ENCODE data around the gene FGGY.

Gene FGGY

GRCh38 chr1:59692591-59692990, 395.7 kb downstream of the FGGY start:
- no peak overlapping the region for H3K27ac ChIP-seq (ENCODE audit: low read depth, low read length)
- H3K36me3 ChIP-seq (ENCODE audit: control insufficient read depth in 1 of 2, insufficient read depth in 2 of 2, low read length in 2 of 2): no peaks in the 10 kb centered on the region
- H3K4me1 ChIP-seq (ENCODE audit: control insufficient read depth in 1 of 2, insufficient read depth in 2 of 2, low read length in 2 of 2): no peaks in the 10 kb centered on the region
- no peak overlapping the region for H3K9ac ChIP-seq (ENCODE audit: low read depth in 1 of 2, low read length in 2 of 2)
- H3K27me3 ChIP-seq (ENCODE audit: control insufficient read depth in 1 of 2, insufficient read depth in 2 of 2, low read length in 2 of 2): no peaks in the 10 kb centered on the region
- H3K9me3 ChIP-seq (ENCODE audit: control insufficient read depth in 1 of 2, low read length in 2 of 2): no peaks in the 10 kb centered on the region
- H3K4me3 ChIP-seq (ENCODE audit: low read depth in 1 of 2, low read length in 2 of 2): no peak overlapping the region

- Histone ChIP-seq H3K27ac (ENCODE audit: low read depth, low read length) (no peak overlapping the region), H3K4me1 (ENCODE audit: control insufficient read depth in 1 of 2, insufficient read depth in 2 of 2, low read length in 2 of 2) (no peaks in the 10 kb centered on the region)
These were observed 396.5 kb downstream of the FGGY start for GRCh38 chr1:59693406-59693805.

GRCh38 chr1:59695252-59695651, 398.4 kb downstream of the FGGY start:
- H3K27ac ChIP-seq (ENCODE audit: low read depth, low read length): no peak overlapping the region
- H3K9ac ChIP-seq (ENCODE audit: low read depth in 1 of 2, low read length in 2 of 2): no peak overlapping the region
- no peaks in the 10 kb centered on the region for H3K27me3 ChIP-seq (ENCODE audit: control insufficient read depth in 1 of 2, insufficient read depth in 2 of 2, low read length in 2 of 2)
- no peaks in the 10 kb centered on the region for H3K4me1 ChIP-seq (ENCODE audit: control insufficient read depth in 1 of 2, insufficient read depth in 2 of 2, low read length in 2 of 2)
- no peaks in the 10 kb centered on the region for H3K9me3 ChIP-seq (ENCODE audit: control insufficient read depth in 1 of 2, low read length in 2 of 2)
- H3K36me3 ChIP-seq (ENCODE audit: control insufficient read depth in 1 of 2, insufficient read depth in 2 of 2, low read length in 2 of 2): no peaks in the 10 kb centered on the region
- H3K4me3 ChIP-seq (ENCODE audit: low read depth in 1 of 2, low read length in 2 of 2): no peak overlapping the region

More at GRCh38 chr1:59693406-59693805, 396.5 kb downstream of the FGGY start:
- Histone ChIP-seq H3K9ac (ENCODE audit: low read depth in 1 of 2, low read length in 2 of 2) (no peak overlapping the region), H3K27me3 (ENCODE audit: control insufficient read depth in 1 of 2, insufficient read depth in 2 of 2, low read length in 2 of 2) (no peaks in the 10 kb centered on the region), H3K4me3 (ENCODE audit: low read depth in 1 of 2, low read length in 2 of 2) (no peak overlapping the region), H3K36me3 (ENCODE audit: control insufficient read depth in 1 of 2, insufficient read depth in 2 of 2, low read length in 2 of 2) (no peaks in the 10 kb centered on the region), H3K9me3 (ENCODE audit: control insufficient read depth in 1 of 2, low read length in 2 of 2) (no peaks in the 10 kb centered on the region)

GRCh38 chr1:59696421-59697115, 399.7 kb downstream of the FGGY start:
- peak overlapping the region in 1 of 2 donors; percentile 0 for H3K4me3 ChIP-seq (ENCODE audit: low read depth in 1 of 2, low read length in 2 of 2)
- H3K27me3 ChIP-seq (ENCODE audit: control insufficient read depth in 1 of 2, insufficient read depth in 2 of 2, low read length in 2 of 2): no peaks in the 10 kb centered on the region
- H3K9ac ChIP-seq (ENCODE audit: low read depth in 1 of 2, low read length in 2 of 2): no peak overlapping the region
- H3K9me3 ChIP-seq (ENCODE audit: control insufficient read depth in 1 of 2, low read length in 2 of 2): no peaks in the 10 kb centered on the region
- no peak overlapping the region for H3K27ac ChIP-seq (ENCODE audit: low read depth, low read length)
- H3K4me1 ChIP-seq (ENCODE audit: control insufficient read depth in 1 of 2, insufficient read depth in 2 of 2, low read length in 2 of 2): no peaks in the 10 kb centered on the region
- H3K36me3 ChIP-seq (ENCODE audit: control insufficient read depth in 1 of 2, insufficient read depth in 2 of 2, low read length in 2 of 2): no peaks in the 10 kb centered on the region

- Histone ChIP-seq H3K27ac (ENCODE audit: low read depth, low read length) (no peak overlapping the region), H3K27me3 (ENCODE audit: control insufficient read depth in 1 of 2, insufficient read depth in 2 of 2, low read length in 2 of 2) (no peaks in the 10 kb centered on the region), H3K9me3 (ENCODE audit: control insufficient read depth in 1 of 2, low read length in 2 of 2) (no peaks in the 10 kb centered on the region), H3K4me1 (ENCODE audit: control insufficient read depth in 1 of 2, insufficient read depth in 2 of 2, low read length in 2 of 2) (no peaks in the 10 kb centered on the region), H3K36me3 (ENCODE audit: control insufficient read depth in 1 of 2, insufficient read depth in 2 of 2, low read length in 2 of 2) (no peaks in the 10 kb centered on the region), H3K9ac (ENCODE audit: low read depth in 1 of 2, low read length in 2 of 2) (no peak overlapping the region), H3K4me3 (ENCODE audit: low read depth in 1 of 2, low read length in 2 of 2) (peak overlapping the region in 1 of 2 donors; percentile 0)
These were observed 400.4 kb downstream of the FGGY start for GRCh38 chr1:59697150-59697800.

- Histone ChIP-seq H3K36me3 (ENCODE audit: control insufficient read depth in 1 of 2, insufficient read depth in 2 of 2, low read length in 2 of 2) (no peaks in the 10 kb centered on the region), H3K4me3 (ENCODE audit: low read depth in 1 of 2, low read length in 2 of 2) (no peak overlapping the region), H3K4me1 (ENCODE audit: control insufficient read depth in 1 of 2, insufficient read depth in 2 of 2, low read length in 2 of 2) (no peaks in the 10 kb centered on the region), H3K27me3 (ENCODE audit: control insufficient read depth in 1 of 2, insufficient read depth in 2 of 2, low read length in 2 of 2) (no peaks in the 10 kb centered on the region), H3K9me3 (ENCODE audit: control insufficient read depth in 1 of 2, low read length in 2 of 2) (no peaks in the 10 kb centered on the region), H3K9ac (ENCODE audit: low read depth in 1 of 2, low read length in 2 of 2) (no peak overlapping the region), H3K27ac (ENCODE audit: low read depth, low read length) (no peak overlapping the region)
These were observed 401.5 kb downstream of the FGGY start for GRCh38 chr1:59698386-59698785.

GRCh38 chr1:59699227-59699847, 402.4 kb downstream of the FGGY start:
- no peak overlapping the region for H3K27ac ChIP-seq (ENCODE audit: low read depth, low read length)
- H3K9ac ChIP-seq (ENCODE audit: low read depth in 1 of 2, low read length in 2 of 2): no peak overlapping the region
- H3K4me3 ChIP-seq (ENCODE audit: low read depth in 1 of 2, low read length in 2 of 2): no peak overlapping the region
- H3K36me3 ChIP-seq (ENCODE audit: control insufficient read depth in 1 of 2, insufficient read depth in 2 of 2, low read length in 2 of 2): no peaks in the 10 kb centered on the region
- H3K27me3 ChIP-seq (ENCODE audit: control insufficient read depth in 1 of 2, insufficient read depth in 2 of 2, low read length in 2 of 2): no peaks in the 10 kb centered on the region
- H3K4me1 ChIP-seq (ENCODE audit: control insufficient read depth in 1 of 2, insufficient read depth in 2 of 2, low read length in 2 of 2): peaks cover 0 to 8% of the 10 kb centered on the region in 2 donors
- H3K9me3 ChIP-seq (ENCODE audit: control insufficient read depth in 1 of 2, low read length in 2 of 2): no peaks in the 10 kb centered on the region

- Histone ChIP-seq H3K4me3 (ENCODE audit: low read depth in 1 of 2, low read length in 2 of 2) (no peak overlapping the region), H3K36me3 (ENCODE audit: control insufficient read depth in 1 of 2, insufficient read depth in 2 of 2, low read length in 2 of 2) (no peaks in the 10 kb centered on the region), H3K9me3 (ENCODE audit: control insufficient read depth in 1 of 2, low read length in 2 of 2) (no peaks in the 10 kb centered on the region), H3K27me3 (ENCODE audit: control insufficient read depth in 1 of 2, insufficient read depth in 2 of 2, low read length in 2 of 2) (no peaks in the 10 kb centered on the region), H3K27ac (ENCODE audit: low read depth, low read length) (no peak overlapping the region), H3K9ac (ENCODE audit: low read depth in 1 of 2, low read length in 2 of 2) (no peak overlapping the region), H3K4me1 (ENCODE audit: control insufficient read depth in 1 of 2, insufficient read depth in 2 of 2, low read length in 2 of 2) (peaks cover 0 to 8% of the 10 kb centered on the region in 2 donors)
These were observed 404.5 kb downstream of the FGGY start for GRCh38 chr1:59701376-59701775.

GRCh38 chr1:59703226-59703917, 406.5 kb downstream of the FGGY start:
- H3K9me3 ChIP-seq (ENCODE audit: control insufficient read depth in 1 of 2, low read length in 2 of 2): no peaks in the 10 kb centered on the region
- H3K9ac ChIP-seq (ENCODE audit: low read depth in 1 of 2, low read length in 2 of 2): no peak overlapping the region
- no peaks in the 10 kb centered on the region for H3K36me3 ChIP-seq (ENCODE audit: control insufficient read depth in 1 of 2, insufficient read depth in 2 of 2, low read length in 2 of 2)
- no peak overlapping the region for H3K27ac ChIP-seq (ENCODE audit: low read depth, low read length)
- H3K4me1 ChIP-seq (ENCODE audit: control insufficient read depth in 1 of 2, insufficient read depth in 2 of 2, low read length in 2 of 2): peaks cover 0 to 8% of the 10 kb centered on the region in 2 donors
- H3K4me3 ChIP-seq (ENCODE audit: low read depth in 1 of 2, low read length in 2 of 2): no peak overlapping the region
- no peaks in the 10 kb centered on the region for H3K27me3 ChIP-seq (ENCODE audit: control insufficient read depth in 1 of 2, insufficient read depth in 2 of 2, low read length in 2 of 2)

- Histone ChIP-seq H3K27ac (ENCODE audit: low read depth, low read length) (no peak overlapping the region), H3K9me3 (ENCODE audit: control insufficient read depth in 1 of 2, low read length in 2 of 2) (no peaks in the 10 kb centered on the region), H3K4me1 (ENCODE audit: control insufficient read depth in 1 of 2, insufficient read depth in 2 of 2, low read length in 2 of 2) (peaks cover 0 to 8% of the 10 kb centered on the region in 2 donors), H3K27me3 (ENCODE audit: control insufficient read depth in 1 of 2, insufficient read depth in 2 of 2, low read length in 2 of 2) (no peaks in the 10 kb centered on the region), H3K4me3 (ENCODE audit: low read depth in 1 of 2, low read length in 2 of 2) (no peak overlapping the region), H3K9ac (ENCODE audit: low read depth in 1 of 2, low read length in 2 of 2) (no peak overlapping the region), H3K36me3 (ENCODE audit: control insufficient read depth in 1 of 2, insufficient read depth in 2 of 2, low read length in 2 of 2) (no peaks in the 10 kb centered on the region)
These were observed 407.1 kb downstream of the FGGY start for GRCh38 chr1:59703918-59704378.
